HEK293 (cell line): ENCODE results near the gene RAET1L.

Experiments used
- EGR2 ChIP-seq: fragments of 450-650 bp; formaldehyde crosslinking; IDR thresholded peaks from 2 replicates; pipeline ENCODE4 v1.5.1; 2016; ENCODE audit warnings: low read depth, missing biosample characterization, missing genetic modification characterization
- MYNN ChIP-seq: fragments of 450-650 bp; formaldehyde crosslinking; IDR thresholded peaks from 2 replicates; pipeline ENCODE4 v1.5.1; 2016; ENCODE audit warnings: missing biosample characterization, missing genetic modification characterization, borderline replicate concordance
- OVOL3 ChIP-seq: fragments of 450-650 bp; formaldehyde crosslinking; IDR thresholded peaks from 2 replicates; pipeline ENCODE4 v1.5.1; 2016; ENCODE audit warnings: missing biosample characterization, missing genetic modification characterization
- PRDM6 ChIP-seq: fragments of 450-650 bp; formaldehyde crosslinking; IDR thresholded peaks from 2 replicates; pipeline ENCODE4 v1.5.1; 2017; ENCODE audit warnings: missing biosample characterization, missing genetic modification characterization
- RBAK ChIP-seq: fragments of 450-650 bp; formaldehyde crosslinking; IDR thresholded peaks from 2 replicates; pipeline ENCODE4 v1.5.1; 2016; ENCODE audit warnings: missing biosample characterization, missing genetic modification characterization
- SETDB1 ChIP-seq: IDR thresholded peaks from one replicate; pipeline ENCODE4 v1.6.1; 2017; ENCODE audit warnings: mild to moderate bottlenecking, low read length, moderate library complexity, mixed read lengths; ENCODE audit not compliant: insufficient read length
- SP7 ChIP-seq: fragments of 450-650 bp; formaldehyde crosslinking; IDR thresholded peaks from 2 replicates; pipeline ENCODE4 v1.5.1; 2016; ENCODE audit warnings: missing biosample characterization, missing genetic modification characterization
- TCF7L2 ChIP-seq: IDR thresholded peaks from 2 replicates; pipeline ENCODE4 v1.6.1; 2011; ENCODE audit warnings: low read depth, mild to moderate bottlenecking, inconsistent platforms, low read length, moderate library complexity, borderline replicate concordance
- TRIM28 ChIP-seq: IDR thresholded peaks from 2 replicates; pipeline ENCODE4 v1.6.1; 2011; ENCODE audit warnings: low read length, control low read depth, borderline replicate concordance
- WT1 ChIP-seq: fragments of 450-650 bp; formaldehyde crosslinking; IDR thresholded peaks from 2 replicates; pipeline ENCODE4 v1.5.1; 2016; ENCODE audit warnings: missing biosample characterization, missing genetic modification characterization
- ZBTB11 ChIP-seq: fragments of 450-650 bp; formaldehyde crosslinking; conservative IDR thresholded peaks from 2 replicates; pipeline ENCODE4 v1.5.1; 2016; ENCODE audit warnings: low read depth, missing biosample characterization, missing genetic modification characterization
- ZBTB8A ChIP-seq: fragments of 450-650 bp; formaldehyde crosslinking; IDR thresholded peaks from 2 replicates; pipeline ENCODE4 v1.5.1; 2016; ENCODE audit warnings: missing biosample characterization, missing genetic modification characterization
- ZNF133 ChIP-seq: fragments of 450-650 bp; formaldehyde crosslinking; IDR thresholded peaks from 2 replicates; pipeline ENCODE4 v1.5.1; 2016; ENCODE audit warnings: missing biosample characterization, missing genetic modification characterization
- ZNF148 ChIP-seq: fragments of 450-650 bp; formaldehyde crosslinking; IDR thresholded peaks from 2 replicates; pipeline ENCODE4 v1.5.0; 2017; ENCODE audit warnings: missing biosample characterization, missing genetic modification characterization, borderline replicate concordance
- ZNF16 ChIP-seq: fragments of 450-650 bp; formaldehyde crosslinking; IDR thresholded peaks from 2 replicates; pipeline ENCODE4 v1.5.1; 2016; ENCODE audit warnings: low read depth, missing biosample characterization, missing genetic modification characterization
- ZNF335 ChIP-seq: fragments of 450-650 bp; formaldehyde crosslinking; conservative IDR thresholded peaks from 2 replicates; pipeline ENCODE4 v1.5.1; 2016; ENCODE audit warnings: missing biosample characterization, missing genetic modification characterization
- ZNF510 ChIP-seq: fragments of 450-650 bp; formaldehyde crosslinking; IDR thresholded peaks from 2 replicates; pipeline ENCODE4 v1.5.1; 2018; ENCODE audit warnings: mild to moderate bottlenecking, missing genetic modification characterization, missing biosample characterization; ENCODE audit not compliant: insufficient replicate concordance
- ZNF548 ChIP-seq: fragments of 450-650 bp; formaldehyde crosslinking; IDR thresholded peaks from 2 replicates; pipeline ENCODE4 v1.5.1; 2016; ENCODE audit warnings: missing biosample characterization, missing genetic modification characterization
- ZNF701 ChIP-seq: fragments of 450-650 bp; formaldehyde crosslinking; IDR thresholded peaks from 2 replicates; pipeline ENCODE4 v1.5.1; 2016; ENCODE audit warnings: missing biosample characterization, missing genetic modification characterization
- ZNF707 ChIP-seq: fragments of 450-650 bp; formaldehyde crosslinking; IDR thresholded peaks from 2 replicates; pipeline ENCODE4 v1.5.1; 2016; ENCODE audit warnings: missing biosample characterization, missing genetic modification characterization
- ZNF830 ChIP-seq: fragments of 450-650 bp; IDR thresholded peaks from 2 replicates; pipeline ENCODE4 v1.5.0; 2018; ENCODE audit warnings: missing biosample characterization, missing genetic modification characterization, low read depth, mild to moderate bottlenecking, moderate library complexity
- ZNF843 ChIP-seq: fragments of 450-650 bp; formaldehyde crosslinking; IDR thresholded peaks from 2 replicates; pipeline ENCODE4 v1.5.1; 2016; ENCODE audit warnings: missing biosample characterization, missing genetic modification characterization
- ZSCAN5A ChIP-seq: fragments of 450-650 bp; formaldehyde crosslinking; IDR thresholded peaks from 2 replicates; pipeline ENCODE4 v1.5.1; 2016; ENCODE audit warnings: missing biosample characterization, missing genetic modification characterization
- TF ChIP-seq, protein P1 (sequence below): fragments of 450-650 bp; formaldehyde crosslinking; IDR thresholded peaks from 2 replicates; pipeline ENCODE4 v1.5.1; 2016; ENCODE audit warnings: missing biosample characterization, missing genetic modification characterization
- TF ChIP-seq, protein P2 (sequence below): fragments of 450-650 bp; formaldehyde crosslinking; IDR thresholded peaks from 2 replicates; pipeline ENCODE4 v1.5.1; 2016; ENCODE audit warnings: missing biosample characterization, missing genetic modification characterization

The RAET1L gene

GRCh38 chr6:149990661-149991471, 34.5 kb downstream of the RAET1L start (continued):
- TF ChIP-seq ZNF148 (tag by site-specific recombination) (no peak), TRIM28 (no peak), ZNF830 (tag by site-specific recombination) (no peak), ZNF16 (tag by site-specific recombination) (no peak), ZBTB8A (tag by site-specific recombination) (peak; percentile 100), ZNF707 (tag by site-specific recombination) (no peak), ZNF701 (tag by site-specific recombination) (no peak), PRDM6 (tag by site-specific recombination) (no peak), ZNF548 (tag by site-specific recombination) (no peak), ZNF133 (tag by site-specific recombination) (no peak), SETDB1 (no peak), OVOL3 (tag by site-specific recombination) (no peak), ZBTB11 (tag by site-specific recombination) (0 out of 2 replicates have a peak, but pooled peaks have one; percentile 18), MYNN (no peak), ZSCAN5A (no peak), ZNF510 (tag by site-specific recombination) (no peak), SP7 (tag by site-specific recombination) (peak; percentile 69), ZNF335 (tag by site-specific recombination) (peak; percentile 85), RBAK (tag by site-specific recombination) (no peak), TCF7L2 (no peak), WT1 (tag by site-specific recombination) (no peak), ZNF843 (tag by site-specific recombination) (no peak), EGR2 (tag by site-specific recombination) (no peak)
- TF ChIP-seq, protein P1, sequence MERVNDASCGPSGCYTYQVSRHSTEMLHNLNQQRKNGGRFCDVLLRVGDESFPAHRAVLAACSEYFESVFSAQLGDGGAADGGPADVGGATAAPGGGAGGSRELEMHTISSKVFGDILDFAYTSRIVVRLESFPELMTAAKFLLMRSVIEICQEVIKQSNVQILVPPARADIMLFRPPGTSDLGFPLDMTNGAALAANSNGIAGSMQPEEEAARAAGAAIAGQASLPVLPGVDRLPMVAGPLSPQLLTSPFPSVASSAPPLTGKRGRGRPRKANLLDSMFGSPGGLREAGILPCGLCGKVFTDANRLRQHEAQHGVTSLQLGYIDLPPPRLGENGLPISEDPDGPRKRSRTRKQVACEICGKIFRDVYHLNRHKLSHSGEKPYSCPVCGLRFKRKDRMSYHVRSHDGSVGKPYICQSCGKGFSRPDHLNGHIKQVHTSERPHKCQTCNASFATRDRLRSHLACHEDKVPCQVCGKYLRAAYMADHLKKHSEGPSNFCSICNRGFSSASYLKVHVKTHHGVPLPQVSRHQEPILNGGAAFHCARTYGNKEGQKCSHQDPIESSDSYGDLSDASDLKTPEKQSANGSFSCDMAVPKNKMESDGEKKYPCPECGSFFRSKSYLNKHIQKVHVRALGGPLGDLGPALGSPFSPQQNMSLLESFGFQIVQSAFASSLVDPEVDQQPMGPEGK (tag by site-specific recombination) = peak; percentile 58
- TF ChIP-seq, protein P2, sequence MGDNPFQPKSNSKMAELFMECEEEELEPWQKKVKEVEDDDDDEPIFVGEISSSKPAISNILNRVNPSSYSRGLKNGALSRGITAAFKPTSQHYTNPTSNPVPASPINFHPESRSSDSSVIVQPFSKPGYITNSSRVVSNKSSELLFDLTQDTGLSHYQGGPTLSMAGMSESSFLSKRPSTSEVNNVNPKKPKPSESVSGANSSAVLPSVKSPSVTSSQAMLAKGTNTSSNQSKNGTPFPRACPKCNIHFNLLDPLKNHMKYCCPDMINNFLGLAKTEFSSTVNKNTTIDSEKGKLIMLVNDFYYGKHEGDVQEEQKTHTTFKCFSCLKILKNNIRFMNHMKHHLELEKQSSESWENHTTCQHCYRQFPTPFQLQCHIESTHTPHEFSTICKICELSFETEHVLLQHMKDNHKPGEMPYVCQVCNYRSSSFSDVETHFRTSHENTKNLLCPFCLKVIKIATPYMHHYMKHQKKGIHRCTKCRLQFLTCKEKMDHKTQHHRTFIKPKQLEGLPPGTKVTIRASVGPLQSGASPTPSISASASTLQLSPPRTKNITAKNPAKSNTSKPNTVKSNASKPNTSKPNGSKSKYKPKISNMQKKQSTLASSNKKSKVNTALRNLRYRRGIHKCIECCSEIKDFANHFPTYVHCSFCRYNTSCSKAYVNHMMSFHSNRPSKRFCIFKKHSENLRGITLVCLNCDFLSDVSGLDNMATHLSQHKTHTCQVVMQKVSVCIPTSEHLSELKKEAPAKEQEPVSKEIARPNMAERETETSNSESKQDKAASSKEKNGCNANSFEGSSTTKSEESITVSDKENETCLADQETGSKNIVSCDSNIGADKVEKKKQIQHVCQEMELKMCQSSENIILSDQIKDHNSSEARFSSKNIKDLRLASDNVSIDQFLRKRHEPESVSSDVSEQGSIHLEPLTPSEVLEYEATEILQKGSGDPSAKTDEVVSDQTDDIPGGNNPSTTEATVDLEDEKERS (tag by site-specific recombination) = no peak
